GM19397 (cell line): ENCODE data around the gene CDH16.
"Not testable (repeated sequence)": the region's sequence is repeated elsewhere in the genome, so short reads cannot be mapped to it uniquely, and the experiment has no call there.

Source experiments
- ATAC-seq: cut with Tn5 transposase; IDR thresholded peaks from one replicate; pipeline ENCODE4 v1.9.1; 2021; ENCODE audit warnings: mild to moderate bottlenecking, moderate library complexity; ENCODE audit not compliant: unreplicated experiment

Gene CDH16

DNA sequence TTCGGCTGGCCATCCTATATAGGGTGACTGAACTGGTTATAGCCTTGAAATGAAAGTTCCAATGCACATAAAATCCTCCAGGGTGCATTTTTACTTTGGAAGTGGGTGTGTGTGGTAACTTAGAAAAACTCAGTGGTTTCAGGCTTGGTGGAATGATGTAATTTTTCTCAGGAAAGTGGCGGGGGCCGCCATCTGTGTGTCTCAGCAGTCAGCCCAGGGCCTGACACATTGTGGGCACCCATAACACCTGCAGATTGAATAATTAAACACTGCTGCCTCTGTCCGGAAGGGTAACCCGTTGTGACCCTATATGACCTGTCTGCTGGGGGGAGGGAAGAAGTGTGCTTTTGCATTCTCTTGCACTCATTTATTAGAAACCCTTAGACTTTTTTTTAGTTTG is 40.6 kb downstream of the CDH16 start:
- no peak for ATAC-seq

DNA sequence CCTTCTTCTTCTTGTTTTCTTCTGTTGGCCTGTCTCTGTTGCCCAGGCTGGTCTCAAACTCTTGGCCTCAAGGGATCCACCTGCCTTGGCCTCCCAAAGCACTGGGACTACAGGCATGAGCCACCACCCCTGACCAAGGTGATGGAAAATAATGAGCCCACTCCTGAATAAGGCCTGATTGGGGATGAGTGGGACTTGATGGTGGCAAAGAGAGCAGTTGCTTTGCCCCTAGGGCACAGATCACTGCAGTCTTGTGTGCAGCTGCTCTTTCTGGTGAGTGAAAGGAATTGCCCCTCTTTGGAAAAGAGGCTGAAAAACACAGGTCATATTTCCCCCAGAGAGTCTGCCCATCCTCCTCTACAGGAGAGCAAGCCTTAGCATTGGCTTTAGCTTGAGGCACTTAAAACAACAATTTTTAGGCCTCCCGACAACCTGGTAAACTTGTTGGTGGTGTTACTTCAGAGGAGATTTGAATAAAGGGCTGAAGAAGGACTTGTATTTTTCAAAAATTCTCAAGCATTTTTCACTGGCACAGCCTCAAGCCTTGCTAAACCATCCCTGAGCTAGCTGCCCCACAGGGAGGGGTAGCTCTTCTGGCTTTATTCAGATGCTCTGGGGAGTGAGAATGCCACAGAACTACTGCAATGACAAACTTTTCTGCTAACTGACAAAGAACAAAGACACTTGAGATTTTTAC is 44.5 kb downstream of the CDH16 start:
- no peak for ATAC-seq

DNA sequence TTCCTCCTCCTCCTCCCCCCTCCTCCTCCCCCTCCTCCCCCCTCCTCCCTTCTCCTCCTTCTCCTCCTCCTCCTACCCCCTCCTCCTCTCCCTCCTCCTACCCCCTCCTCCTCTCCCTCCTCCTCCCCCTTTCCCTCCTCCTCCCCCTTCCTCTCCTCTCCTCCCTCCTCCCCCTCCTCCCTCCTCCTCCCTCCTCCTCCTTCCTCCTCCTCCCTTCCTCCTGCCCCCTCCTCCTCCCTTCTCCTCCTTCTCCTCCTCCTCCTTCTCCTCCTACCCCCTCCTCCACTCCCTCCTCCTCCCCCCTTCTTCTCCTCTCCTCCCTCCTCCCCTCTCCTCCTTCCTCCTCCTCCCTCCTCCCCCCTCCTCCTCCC is 45.0 kb downstream of the CDH16 start:
- ATAC-seq: no peak

DNA sequence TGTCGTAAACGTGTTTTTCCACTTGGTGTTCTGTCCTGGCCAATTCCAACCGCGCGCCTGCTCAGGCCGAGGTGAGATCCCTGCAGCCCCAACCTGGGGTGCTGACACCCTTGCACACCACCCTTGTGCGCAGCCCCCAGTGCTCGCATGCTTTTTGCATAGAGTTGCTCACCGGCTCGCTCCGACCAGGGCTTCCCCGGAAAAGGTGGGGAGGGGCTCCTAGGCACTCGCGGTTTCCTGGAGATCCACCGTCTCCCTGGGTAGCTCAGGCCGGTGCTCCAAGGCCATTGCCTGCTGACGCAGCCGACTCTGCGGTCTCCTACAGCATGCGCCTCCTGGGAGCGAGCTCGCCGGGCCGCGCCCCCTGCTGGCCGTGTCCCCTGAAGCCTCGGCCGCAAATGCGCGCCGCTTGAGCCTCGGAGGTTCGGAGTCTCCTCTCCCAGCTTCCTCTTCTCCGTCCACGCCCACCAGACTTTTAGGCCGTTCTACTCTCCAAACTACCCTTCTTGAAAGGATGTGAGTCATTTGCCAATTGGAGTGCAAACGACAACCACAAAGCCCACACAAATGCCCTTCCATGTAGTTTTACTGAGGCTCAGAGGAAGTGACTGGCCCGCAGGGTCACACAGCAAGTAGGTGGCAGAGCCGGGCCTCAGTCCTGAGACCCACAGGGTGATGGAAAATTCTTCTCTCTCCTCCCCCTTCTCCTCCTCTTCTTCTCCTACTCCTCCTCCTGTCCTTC is 45.6 kb downstream of the CDH16 start:
- peak; percentile 83 for ATAC-seq

DNA sequence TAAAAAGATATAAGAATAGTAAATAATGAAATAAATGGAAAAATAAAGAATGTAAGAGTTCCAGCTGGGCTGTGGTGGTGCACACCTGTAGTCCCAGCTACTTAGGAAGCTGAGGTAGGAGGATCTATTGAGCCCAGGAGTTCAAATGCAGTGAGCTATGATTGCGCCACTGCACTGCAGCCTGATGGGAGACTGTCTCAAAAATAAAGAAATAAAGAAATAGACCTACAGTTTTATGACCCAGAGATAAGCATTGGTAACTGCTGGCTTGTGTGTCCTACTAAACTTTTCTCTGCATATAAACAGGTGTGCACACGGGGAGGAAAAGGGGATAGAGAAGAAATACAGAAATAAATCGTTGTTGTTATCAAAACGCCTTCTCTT is 46.1 kb downstream of the CDH16 start:
- ATAC-seq: no peak

DNA sequence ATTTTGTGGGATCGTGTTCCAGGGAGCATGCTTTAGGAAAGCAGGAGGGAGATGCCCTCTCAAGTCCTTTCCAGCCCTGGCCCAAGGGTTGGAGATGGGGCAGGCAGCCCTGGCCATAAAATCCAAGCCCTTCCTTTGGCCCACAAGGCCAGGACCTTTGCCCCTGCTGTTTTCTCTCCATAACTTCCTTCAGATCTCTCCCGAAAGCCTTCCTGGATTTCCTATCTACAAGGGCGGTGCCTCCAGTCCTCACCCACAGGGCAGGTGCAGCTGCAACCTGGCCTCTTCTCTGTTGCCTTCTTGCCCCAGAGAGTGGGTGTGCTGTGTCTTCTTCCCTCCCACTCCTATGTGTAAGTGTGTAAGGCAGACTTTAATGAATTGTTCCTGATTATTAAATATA is 46.8 kb downstream of the CDH16 start:
- ATAC-seq: no peak

DNA sequence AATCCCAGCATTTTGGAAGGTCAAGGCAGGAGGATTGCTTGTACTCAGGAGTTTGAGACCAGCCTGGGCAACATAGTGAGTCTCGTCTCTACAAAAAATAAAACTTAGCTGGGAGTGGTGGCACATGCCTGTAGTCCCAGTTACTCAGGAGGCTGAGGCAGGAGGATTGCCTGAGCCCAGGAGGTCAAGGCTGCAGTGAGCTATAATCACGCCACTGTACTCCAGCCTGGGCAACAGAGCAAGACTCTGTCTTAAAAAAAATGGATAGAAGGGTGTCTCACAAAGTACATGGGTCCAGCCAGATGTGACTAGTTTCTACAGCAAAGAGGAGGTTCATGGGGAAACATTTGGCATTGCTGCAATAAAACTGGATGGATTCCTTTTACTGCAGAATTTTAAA is 47.3 kb downstream of the CDH16 start:
- not testable (repeated sequence) for ATAC-seq

DNA sequence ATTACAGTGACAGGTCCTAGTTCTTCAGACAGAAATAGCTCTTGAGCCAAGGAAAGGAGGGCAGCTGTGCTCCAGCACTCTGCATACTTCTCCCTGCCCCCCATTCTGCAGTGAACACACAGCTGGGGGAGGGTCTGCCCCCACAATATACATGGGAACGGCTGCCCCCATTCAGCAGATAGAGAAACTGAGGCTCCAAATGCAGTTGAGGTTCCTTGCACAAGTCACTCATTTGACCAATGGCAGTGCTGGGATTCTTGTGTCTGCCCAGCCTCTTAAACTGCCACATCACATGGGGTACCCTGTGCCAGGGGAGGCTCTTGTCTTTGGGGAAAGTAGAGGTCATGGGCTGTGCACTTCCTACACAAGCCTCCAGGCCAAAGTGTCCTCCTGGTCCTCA is 49.3 kb downstream of the CDH16 start:
- no peak for ATAC-seq

DNA sequence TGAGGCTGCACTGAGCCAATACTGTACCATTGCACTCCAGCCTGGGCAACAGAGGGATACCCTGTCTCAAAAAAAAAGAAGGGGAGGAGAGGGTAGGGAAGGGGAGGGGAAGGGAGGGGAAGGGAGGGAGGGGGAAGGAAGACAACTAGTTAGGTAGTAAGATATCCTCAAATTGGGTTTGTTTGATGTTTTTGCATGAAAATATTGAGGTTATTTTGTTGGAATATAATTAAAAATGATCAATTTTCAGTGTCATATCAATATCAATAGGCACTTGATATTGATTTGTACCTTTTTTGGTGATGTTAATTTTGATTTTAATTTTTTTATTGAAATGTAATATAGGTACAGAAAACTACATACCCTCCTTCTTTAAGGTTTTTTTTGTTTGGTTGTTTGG is 55.0 kb downstream of the CDH16 start:
- no peak for ATAC-seq

DNA sequence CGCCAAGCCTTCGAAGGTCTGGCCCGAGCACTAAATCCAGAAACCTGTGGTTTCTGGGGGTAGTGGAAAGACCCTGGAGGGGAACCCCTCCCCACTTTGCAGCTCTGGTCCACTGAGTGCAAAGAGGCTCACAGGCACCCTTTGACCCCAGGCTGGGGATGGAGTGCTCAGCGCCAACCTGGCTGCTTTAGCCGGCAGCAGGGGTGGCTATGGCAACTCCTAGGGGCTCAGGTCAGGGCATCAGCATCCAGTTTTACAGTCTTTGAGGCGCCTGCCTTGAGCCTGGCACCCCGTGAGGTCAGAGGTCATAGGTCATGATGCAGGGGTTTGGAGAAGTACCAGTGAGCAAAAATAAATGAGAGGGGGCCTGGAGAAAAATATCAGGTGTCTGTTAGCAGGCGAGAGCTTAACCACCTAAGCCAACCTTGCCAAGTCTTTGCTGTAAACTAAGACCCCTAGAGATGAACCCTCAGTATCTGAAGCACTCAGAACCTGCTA is 56.6 kb downstream of the CDH16 start:
- no peak for ATAC-seq

DNA sequence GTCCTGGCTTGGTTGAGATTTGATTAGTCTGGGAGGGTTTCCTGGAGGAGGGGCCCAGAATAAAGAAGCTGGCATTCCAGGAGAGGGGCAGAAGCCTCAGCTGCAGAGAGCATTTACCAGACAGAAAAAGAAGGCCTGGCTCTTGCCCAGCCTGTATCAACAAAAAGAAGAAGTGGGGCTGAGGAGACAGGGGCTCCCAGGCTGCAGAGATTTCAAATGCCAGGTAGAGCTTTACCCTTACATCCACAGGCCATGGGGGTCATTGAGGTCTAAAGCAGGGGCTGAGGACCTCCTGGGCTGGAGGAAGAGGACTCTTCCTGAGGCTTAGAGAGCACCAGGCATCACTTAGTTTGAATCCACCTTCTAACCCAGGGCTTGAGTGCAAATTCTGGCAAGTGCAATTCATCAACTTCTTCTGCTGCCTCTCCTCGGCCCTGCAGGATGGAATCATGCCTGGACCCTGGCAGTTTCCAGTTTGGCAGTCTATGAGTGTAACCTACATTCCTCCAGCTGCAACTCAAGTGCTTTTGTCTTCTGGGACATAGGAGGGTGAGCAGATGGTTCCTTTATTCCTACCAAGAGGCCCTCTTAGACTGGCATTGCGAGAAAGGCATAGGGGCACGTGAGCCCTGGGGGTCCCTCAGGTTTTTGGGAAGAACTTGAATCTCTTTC is 59.2 kb downstream of the CDH16 start:
- ATAC-seq: no peak

DNA sequence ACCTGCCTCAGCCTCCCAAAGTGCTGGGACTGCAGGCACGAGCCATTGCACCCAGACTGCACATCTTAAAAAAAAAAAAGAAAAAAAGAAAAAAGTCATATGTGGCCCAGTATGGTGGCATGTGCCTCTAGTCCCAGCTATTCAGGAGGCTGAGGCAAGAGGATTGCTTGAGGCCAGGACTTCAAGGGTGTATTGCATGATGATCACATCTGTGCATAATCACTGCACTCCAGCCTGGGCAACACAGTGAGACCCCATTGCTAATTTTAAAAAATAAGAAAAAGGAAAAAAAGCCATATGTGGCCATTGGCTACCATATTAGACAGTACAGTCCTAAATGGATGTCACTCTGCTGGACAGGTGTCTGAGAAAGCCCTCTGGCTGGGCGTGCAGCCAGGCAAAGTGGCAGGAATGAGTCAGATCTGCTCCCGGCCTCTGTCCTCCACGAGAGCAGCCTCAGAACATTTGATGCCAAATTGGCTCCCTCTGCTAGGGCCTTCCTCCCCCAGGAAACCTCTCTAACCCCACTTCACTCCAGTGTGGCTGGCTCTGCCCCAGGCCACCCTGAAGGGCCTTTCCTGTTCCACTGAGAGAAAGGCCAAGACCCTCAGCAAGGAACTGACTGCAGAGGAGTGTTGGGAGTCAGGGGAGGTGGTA is 59.8 kb downstream of the CDH16 start:
- ATAC-seq: no peak
